ENCODE results near the gene REM2. TPM values are rescaled to one million over a fixed set of nuclear protein-coding genes. Genes with fewer than 3 reads are reported as not detected.

Gene REM2
- total RNA-seq, 2 experiments from 2014 or later = 1.5 to 5.7 TPM

DNA sequence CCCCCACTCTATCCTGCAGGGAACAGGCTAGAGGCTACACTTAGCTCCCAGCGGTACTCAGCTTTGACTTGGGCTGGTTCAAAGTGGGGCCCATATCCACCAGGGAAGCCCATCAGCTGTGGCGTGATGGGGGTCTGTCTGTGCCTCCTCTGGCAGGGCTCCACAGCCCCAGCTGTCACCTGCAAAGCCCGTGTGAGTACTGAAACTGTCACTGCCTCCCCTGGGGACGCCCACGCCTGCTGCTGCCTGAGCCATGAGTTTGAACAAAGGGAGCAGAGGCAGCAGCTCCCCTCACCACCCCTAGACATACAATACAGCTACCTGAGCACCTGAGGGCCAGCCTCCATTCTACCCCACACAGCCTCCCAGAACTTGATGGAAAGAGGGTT lies 5.0 kb downstream of the REM2 start:
- no peaks in the 10 kb centered on the region for H4K20me1 ChIP-seq (ENCODE audit: insufficient read depth, low read length)
- peaks cover 77% of the 10 kb centered on the region for H3K4me1 ChIP-seq (ENCODE audit: insufficient read depth, low read length, poor library complexity, severe bottlenecking)
- H3K4me2 ChIP-seq (ENCODE audit: low read length) = peak overlapping the region; percentile 79
- H2AFZ ChIP-seq (ENCODE audit: low read length) = no peak overlapping the region
- no peaks in the 10 kb centered on the region for H3K9me2 ChIP-seq (ENCODE audit: insufficient read depth, low read length)
- ChIA-PET POLR2A (interaction anchor here (0.6 to 4.1 kb wide), 14 partner anchors 12 to 94 kb away, joined by 4 to 42 read pairs (median 6); partner anchors contain the start of genes HAUS4, LRP10, PRMT5 and RBM23), CTCF (ENCODE audit: unreplicated experiment) (interaction anchor here (0.8 to 1.3 kb wide), 3 partner anchors 15 to 98 kb away, joined by 4 to 5 read pairs (median 4); partner anchors contain the start of gene LRP10)
- no peaks in the 10 kb centered on the region for H3K36me3 ChIP-seq (ENCODE audit: insufficient read depth, low read length)
- no TSS peak for BruUV-seq (replicated peaks)
- peak overlapping the region; percentile 96 for H3K27ac ChIP-seq (ENCODE audit: low read depth, low read length, poor library complexity, severe bottlenecking)
- TF ChIP-seq EZH2phosphoT487 (IDR thresholded peaks at IDR 0.05; ENCODE audit: borderline replicate concordance, low read depth, low read length) = no peak
- TF ChIP-seq, protein P1, sequence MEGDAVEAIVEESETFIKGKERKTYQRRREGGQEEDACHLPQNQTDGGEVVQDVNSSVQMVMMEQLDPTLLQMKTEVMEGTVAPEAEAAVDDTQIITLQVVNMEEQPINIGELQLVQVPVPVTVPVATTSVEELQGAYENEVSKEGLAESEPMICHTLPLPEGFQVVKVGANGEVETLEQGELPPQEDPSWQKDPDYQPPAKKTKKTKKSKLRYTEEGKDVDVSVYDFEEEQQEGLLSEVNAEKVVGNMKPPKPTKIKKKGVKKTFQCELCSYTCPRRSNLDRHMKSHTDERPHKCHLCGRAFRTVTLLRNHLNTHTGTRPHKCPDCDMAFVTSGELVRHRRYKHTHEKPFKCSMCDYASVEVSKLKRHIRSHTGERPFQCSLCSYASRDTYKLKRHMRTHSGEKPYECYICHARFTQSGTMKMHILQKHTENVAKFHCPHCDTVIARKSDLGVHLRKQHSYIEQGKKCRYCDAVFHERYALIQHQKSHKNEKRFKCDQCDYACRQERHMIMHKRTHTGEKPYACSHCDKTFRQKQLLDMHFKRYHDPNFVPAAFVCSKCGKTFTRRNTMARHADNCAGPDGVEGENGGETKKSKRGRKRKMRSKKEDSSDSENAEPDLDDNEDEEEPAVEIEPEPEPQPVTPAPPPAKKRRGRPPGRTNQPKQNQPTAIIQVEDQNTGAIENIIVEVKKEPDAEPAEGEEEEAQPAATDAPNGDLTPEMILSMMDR (conservative IDR thresholded peaks at IDR 0.05; ENCODE audit: low read length) = no peak
- H3K4me3 ChIP-seq (ENCODE audit: low read depth, low read length, poor library complexity, severe bottlenecking) = peak overlapping the region; percentile 71
- H3K79me2 ChIP-seq (ENCODE audit: insufficient read depth, low read depth, low read length) = no peaks in the 10 kb centered on the region
- H3K9me3 ChIP-seq (ENCODE audit: low read length) = no peaks in the 10 kb centered on the region
- DNase-seq (ENCODE audit: low spot score) = peak; percentile 94
- intact Hi-C loops (cut with micrococcal nuclease; ENCODE audit: unreplicated experiment) = loop anchor here (1.0 to 5.0 kb wide), 6 partner anchors 12 to 966 kb away; partner anchors contain the start of genes LRP10 and PRMT5

DNA sequence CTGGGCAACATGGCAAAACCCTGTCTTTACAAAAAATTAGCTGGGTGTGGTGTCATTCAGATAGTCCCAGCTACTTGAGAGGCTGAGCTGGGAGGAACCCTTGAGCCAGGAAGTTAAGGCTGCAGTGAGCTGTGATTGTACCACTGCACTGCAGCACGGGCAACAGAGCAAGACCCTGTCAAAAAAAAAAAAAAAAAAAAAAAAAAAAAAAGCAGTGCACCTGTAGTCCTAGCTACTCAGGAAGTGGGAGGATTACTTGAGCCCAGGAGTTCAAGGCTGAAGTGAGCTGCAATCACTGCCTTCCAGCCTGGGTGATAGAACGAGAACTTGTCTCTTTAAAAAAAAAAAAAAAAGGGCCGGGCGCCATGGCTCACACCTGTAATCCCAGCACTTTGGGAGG lies 5.6 kb downstream of the REM2 start:
- no peaks in the 10 kb centered on the region for H3K79me2 ChIP-seq (ENCODE audit: insufficient read depth, low read depth, low read length)
- peak; percentile 95 for DNase-seq (ENCODE audit: low spot score)
- ChIA-PET POLR2A (interaction anchor here (0.6 to 4.1 kb wide), 20 partner anchors 9 to 369 kb away, joined by 3 to 42 read pairs (median 6); partner anchors contain the start of genes HAUS4, LRP10, PRMT5 and RBM23), CTCF (ENCODE audit: unreplicated experiment) (interaction anchor here (0.8 to 2.1 kb wide), 5 partner anchors 12 to 98 kb away, joined by 3 to 8 read pairs (median 4); partner anchors contain the start of gene LRP10)
- H3K4me2 ChIP-seq (ENCODE audit: low read length) = peak overlapping the region; percentile 79
- H4K20me1 ChIP-seq (ENCODE audit: insufficient read depth, low read length) = no peaks in the 10 kb centered on the region
- peaks cover 77% of the 10 kb centered on the region for H3K4me1 ChIP-seq (ENCODE audit: insufficient read depth, low read length, poor library complexity, severe bottlenecking)
- intact Hi-C loops (cut with micrococcal nuclease; ENCODE audit: unreplicated experiment) = loop anchor here (1.0 to 5.0 kb wide), 5 partner anchors 12 to 966 kb away; partner anchors contain the start of gene PRMT5
- H2AFZ ChIP-seq (ENCODE audit: low read length) = no peak overlapping the region
- peak overlapping the region; percentile 96 for H3K27ac ChIP-seq (ENCODE audit: low read depth, low read length, poor library complexity, severe bottlenecking)
- no peaks in the 10 kb centered on the region for H3K9me2 ChIP-seq (ENCODE audit: insufficient read depth, low read length)
- H3K4me3 ChIP-seq (ENCODE audit: low read depth, low read length, poor library complexity, severe bottlenecking) = peak overlapping the region; percentile 71
- no TSS peak for BruUV-seq (replicated peaks)
- TF ChIP-seq, protein P1 (conservative IDR thresholded peaks at IDR 0.05; ENCODE audit: low read length) = no peak
- no peak for TF ChIP-seq EZH2phosphoT487 (IDR thresholded peaks at IDR 0.05; ENCODE audit: borderline replicate concordance, low read depth, low read length)
- no peaks in the 10 kb centered on the region for H3K36me3 ChIP-seq (ENCODE audit: insufficient read depth, low read length)
- H3K9me3 ChIP-seq (ENCODE audit: low read length) = no peaks in the 10 kb centered on the region

DNA sequence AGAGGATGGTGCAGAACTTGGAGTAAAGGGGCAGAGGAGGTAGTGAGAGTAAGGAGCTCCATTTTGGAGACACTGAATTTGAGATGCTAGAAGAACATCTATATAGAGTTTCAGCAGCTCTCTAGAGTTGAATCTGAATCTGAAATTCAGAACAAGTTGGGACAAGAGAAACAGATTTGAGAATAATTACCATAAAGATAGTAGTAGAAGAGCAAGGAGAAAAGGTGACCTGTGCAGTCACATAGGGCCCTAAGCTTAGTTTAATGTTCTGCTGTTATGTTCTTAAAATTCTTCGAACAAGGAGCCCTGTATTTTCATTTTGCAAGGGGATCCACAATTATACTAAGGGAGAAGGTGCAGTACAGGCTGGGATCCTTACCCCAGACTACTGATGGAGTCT lies 7.4 kb downstream of the REM2 start:
- no peaks in the 10 kb centered on the region for H3K79me2 ChIP-seq (ENCODE audit: insufficient read depth, low read depth, low read length)
- H4K20me1 ChIP-seq (ENCODE audit: insufficient read depth, low read length) = no peaks in the 10 kb centered on the region
- H2AFZ ChIP-seq (ENCODE audit: low read length) = 0 out of 2 replicates have a peak overlapping the region, but pooled peaks have one; percentile 1
- CTCF ChIA-PET (ENCODE audit: unreplicated experiment) = interaction anchor here (1.2 to 2.1 kb wide), 2 partner anchors 19 to 60 kb away, joined by 3 to 8 read pairs; partner anchors contain the start of genes LRP10 and MRPL52
- no peaks in the 10 kb centered on the region for H3K9me2 ChIP-seq (ENCODE audit: insufficient read depth, low read length)
- peaks cover 68% of the 10 kb centered on the region for H3K4me1 ChIP-seq (ENCODE audit: insufficient read depth, low read length, poor library complexity, severe bottlenecking)
- BruUV-seq (replicated peaks) = no TSS peak
- peak overlapping the region; percentile 50 for H3K4me2 ChIP-seq (ENCODE audit: low read length)
- intact Hi-C loops (cut with micrococcal nuclease; ENCODE audit: unreplicated experiment) = no loop called here
- H3K4me3 ChIP-seq (ENCODE audit: low read depth, low read length, poor library complexity, severe bottlenecking) = no peak overlapping the region
- no peaks in the 10 kb centered on the region for H3K36me3 ChIP-seq (ENCODE audit: insufficient read depth, low read length)
- no peak for DNase-seq (ENCODE audit: low spot score)
- H3K9me3 ChIP-seq (ENCODE audit: low read length) = no peaks in the 10 kb centered on the region
- TF ChIP-seq EZH2phosphoT487 (IDR thresholded peaks at IDR 0.05; ENCODE audit: borderline replicate concordance, low read depth, low read length) = no peak
- TF ChIP-seq, protein P1 (conservative IDR thresholded peaks at IDR 0.05; ENCODE audit: low read length) = no peak
- peak overlapping the region; percentile 96 for H3K27ac ChIP-seq (ENCODE audit: low read depth, low read length, poor library complexity, severe bottlenecking)
- POLR2A ChIA-PET = interaction anchor here (0.7 to 4.1 kb wide), 10 partner anchors 9 to 927 kb away, joined by 3 to 42 read pairs (median 4); partner anchors contain the start of genes LRP10 and RBM23

Data from OCI-LY7 (cell line).